IMR-90 (cell line): ENCODE results near the gene AGTPBP1. TPM values are rescaled to one million over a fixed set of nuclear protein-coding genes. Genes with fewer than 3 reads are reported as not detected.

Experiments used
- ATAC-seq: fragments of 200-7000 bp; cut with Tn5 transposase; 2 replicates; pipeline ENCODE4 v1.9.1; 2020; ENCODE audit warnings: low read depth, mild to moderate bottlenecking, moderate library complexity
- BruUV-seq: library from RNA; stranded (reverse); fragments of 400-500 nt; replicated peaks from 2 replicates; lab custom pipeline; 2021; lab: Mats Ljungman, UMichigan
- CTCF ChIA-PET: fragments of 300-600 bp; formaldehyde crosslinking; extraction: SDS; loops from one replicate; lab custom pipeline; 2021; ENCODE audit warnings: antibody characterized with exemption; lab: Yijun Ruan, JAX
- POLR2A ChIA-PET: fragments of 300-600 bp; sonication (Branson Sonifier 250); formaldehyde crosslinking; loops from one replicate; lab custom pipeline; 2022; ENCODE audit warnings: antibody characterized with exemption; ENCODE audit not compliant: unreplicated experiment; lab: Charles Lee
- DNase-seq: peaks from one replicate; pipeline ENCODE4 v3.0.0; 2013
- H2AFZ ChIP-seq: replicated peaks from 2 replicates; pipeline ENCODE3; 2013; ENCODE audit warnings: low read length, mild to moderate bottlenecking; ENCODE audit not compliant: poor library complexity
- H2AK5ac ChIP-seq: 2 replicates; pipeline ENCODE4 v1.6.1; 2013; ENCODE audit warnings: low read depth, low read length, inconsistent platforms
- H2AK9ac ChIP-seq: replicated peaks from 2 replicates; pipeline ENCODE3; 2013; ENCODE audit warnings: mild to moderate bottlenecking, low read depth, low read length, moderate library complexity; ENCODE audit not compliant: poor library complexity
- H2BK120ac ChIP-seq: 2 replicates; pipeline ENCODE4 v1.6.1; 2013; ENCODE audit warnings: low read depth, low read length, inconsistent platforms
- H2BK15ac ChIP-seq: 3 replicates; pipeline ENCODE4 v1.6.1; 2013; ENCODE audit warnings: low read depth, low read length, inconsistent platforms
- H2BK20ac ChIP-seq: 2 replicates; pipeline ENCODE4 v1.6.1; 2013; ENCODE audit warnings: low read depth, mild to moderate bottlenecking, inconsistent platforms, low read length, moderate library complexity
- H2BK5ac ChIP-seq: 2 replicates; pipeline ENCODE4 v1.6.1; 2013; ENCODE audit warnings: mild to moderate bottlenecking, low read depth, low read length, inconsistent platforms; ENCODE audit not compliant: poor library complexity, severe bottlenecking
- H3K14ac ChIP-seq: replicated peaks from 2 replicates; pipeline ENCODE4 v1.6.1; 2013; ENCODE audit warnings: low read depth, low read length, inconsistent platforms
- H3K18ac ChIP-seq: 2 replicates; pipeline ENCODE4 v1.6.1; 2013; ENCODE audit warnings: low read depth, low read length, control low read depth
- H3K23ac ChIP-seq: 2 replicates; pipeline ENCODE4 v1.6.1; 2013; ENCODE audit warnings: low read depth, low read length, inconsistent platforms
- H3K27ac ChIP-seq: 2 replicates; pipeline ENCODE4 v1.5.1; 2013; ENCODE audit warnings: mild to moderate bottlenecking, control low read depth, low read length; ENCODE audit not compliant: insufficient read depth
- H3K27me3 ChIP-seq: 2 replicates; pipeline ENCODE4 v1.6.1; 2013; ENCODE audit warnings: low read length; ENCODE audit not compliant: control insufficient read depth, insufficient read depth
- H3K36me3 ChIP-seq: 2 replicates; pipeline ENCODE4 v1.6.1; 2013; ENCODE audit warnings: low read length, mixed read lengths; ENCODE audit not compliant: control insufficient read depth, insufficient read depth
- H3K4ac ChIP-seq: 2 replicates; pipeline ENCODE4 v1.6.1; 2013; ENCODE audit warnings: low read depth, low read length, inconsistent platforms
- H3K4me1 ChIP-seq: 2 replicates; pipeline ENCODE4 v1.6.1; 2013; ENCODE audit warnings: low read length, mixed read lengths; ENCODE audit not compliant: control insufficient read depth, insufficient read depth
- H3K4me2 ChIP-seq: 2 replicates; pipeline ENCODE4 v1.6.1; 2013; ENCODE audit warnings: low read depth, mild to moderate bottlenecking, control low read depth, low read length, moderate library complexity
- H3K4me3 ChIP-seq: 2 replicates; pipeline ENCODE4 v1.5.1; 2013; ENCODE audit warnings: low read depth, mild to moderate bottlenecking, control low read depth, low read length, moderate library complexity; ENCODE audit not compliant: insufficient read depth
- H3K56ac ChIP-seq: 2 replicates; pipeline ENCODE4 v1.6.1; 2013; ENCODE audit warnings: low read length, inconsistent platforms; ENCODE audit not compliant: insufficient read depth; ENCODE audit errors: extremely low read depth
- H3K79me1 ChIP-seq, 2 experiments: 2 replicates each; pipeline ENCODE4 v1.6.1; 2013; ENCODE audit warnings: low read length in 2 of 2, inconsistent platforms in 1 of 2, low read depth in 1 of 2
- H3K9ac ChIP-seq: 2 replicates; pipeline ENCODE4 v1.6.1; 2013; ENCODE audit warnings: low read depth, low read length, control low read depth
- H3K9me1 ChIP-seq: 2 replicates; pipeline ENCODE4 v1.6.1; 2013; ENCODE audit warnings: low read length, inconsistent platforms; ENCODE audit not compliant: insufficient read depth
- H3K9me3 ChIP-seq: 2 replicates; pipeline ENCODE4 v1.6.1; 2013; ENCODE audit warnings: low read length; ENCODE audit not compliant: control insufficient read depth, insufficient read depth
- H4K20me1 ChIP-seq: 2 replicates; pipeline ENCODE4 v1.6.1; 2013; ENCODE audit warnings: low read length, inconsistent platforms; ENCODE audit not compliant: insufficient read depth
- H4K5ac ChIP-seq: 2 replicates; pipeline ENCODE4 v1.6.1; 2013; ENCODE audit warnings: mild to moderate bottlenecking, low read depth, low read length, control low read depth
- H4K8ac ChIP-seq, 2 experiments: 2 replicates each; pipeline ENCODE4 v1.6.1; 2013; ENCODE audit warnings: low read depth in 2 of 2, low read length in 2 of 2, control low read depth in 1 of 2, inconsistent platforms in 1 of 2
- H4K91ac ChIP-seq: 2 replicates; pipeline ENCODE4 v1.6.1; 2013; ENCODE audit warnings: low read depth, low read length, inconsistent platforms; ENCODE audit not compliant: insufficient read depth
- BHLHE40 ChIP-seq: fragments of 150-350 bp; IDR thresholded peaks from 2 replicates; pipeline ENCODE4 v1.6.1; 2016; ENCODE audit warnings: mild to moderate bottlenecking, low read depth, low read length
- CHD1 ChIP-seq: IDR thresholded peaks from 2 replicates; pipeline ENCODE4 v1.6.1; 2012; ENCODE audit warnings: low read depth, low read length, improper control_type of control experiment
- ELK1 ChIP-seq: fragments of 150-350 bp; IDR thresholded peaks from 2 replicates; pipeline ENCODE4 v1.6.1; 2016; ENCODE audit warnings: low read depth, mild to moderate bottlenecking, low read length, moderate library complexity, borderline replicate concordance
- MAFK ChIP-seq: IDR thresholded peaks from 2 replicates; pipeline ENCODE4 v1.6.1; 2012; ENCODE audit warnings: low read depth, low read length, improper control_type of control experiment
- MAZ ChIP-seq: IDR thresholded peaks from 2 replicates; pipeline ENCODE4 v1.6.1; 2012; ENCODE audit warnings: low read depth, mild to moderate bottlenecking, low read length, improper control_type of control experiment, moderate library complexity, borderline replicate concordance
- MXI1 ChIP-seq: IDR thresholded peaks from 2 replicates; pipeline ENCODE4 v1.6.1; 2012; ENCODE audit warnings: low read depth, mild to moderate bottlenecking, low read length, moderate library complexity, borderline replicate concordance
- NFE2L2 ChIP-seq: fragments of 150-350 bp; IDR thresholded peaks from 2 replicates; pipeline ENCODE4 v1.6.1; 2016; ENCODE audit warnings: low read depth, mild to moderate bottlenecking, low read length
- POLR2A ChIP-seq: IDR thresholded peaks from 2 replicates; pipeline ENCODE4 v1.6.1; 2012; ENCODE audit warnings: mild to moderate bottlenecking, low read depth, low read length
- RAD21 ChIP-seq: IDR thresholded peaks from 2 replicates; pipeline ENCODE4 v1.6.1; 2012; ENCODE audit warnings: low read length, improper control_type of control experiment
- RCOR1 ChIP-seq: IDR thresholded peaks from 2 replicates; pipeline ENCODE4 v1.6.1; 2012; ENCODE audit warnings: mild to moderate bottlenecking, low read length, improper control_type of control experiment; ENCODE audit not compliant: insufficient replicate concordance
- RFX5 ChIP-seq: IDR thresholded peaks from 2 replicates; pipeline ENCODE4 v1.8.0; 2012; ENCODE audit warnings: low read depth, mild to moderate bottlenecking, low read length, moderate library complexity
- SMC3 ChIP-seq: fragments of 150-350 bp; IDR thresholded peaks from 2 replicates; pipeline ENCODE4 v1.6.1; 2016; ENCODE audit warnings: low read depth, mild to moderate bottlenecking, antibody characterized with exemption, low read length, moderate library complexity
- USF2 ChIP-seq: fragments of 150-350 bp; IDR thresholded peaks from 2 replicates; pipeline ENCODE4 v1.6.1; 2017; ENCODE audit warnings: mild to moderate bottlenecking, antibody characterized with exemption, low read length, low read depth
- WGBS, 2 experiments: methylation state at CpG; one replicate each; pipeline versions ENCODE4 v1.1.5 to v1.1.7; 2013; ENCODE audit warnings: missing lambda C conversion rate in 2 of 2; ENCODE audit not compliant: insufficient read length in 1 of 2; ENCODE audit errors: extremely low coverage in 2 of 2; 5-methylcytosine and 5-hydroxymethylcytosine counted together
- dilution Hi-C: fragments of 300-500 bp; cut with HindIII; formaldehyde crosslinking; loops from one replicate; pipeline ENCODE4 v1.14.3; 2018; ENCODE audit warnings: low sequenced_read_pairs; ENCODE audit not compliant: unreplicated experiment
- in situ Hi-C: fragments of 300-500 bp; cut with MboI; formaldehyde crosslinking; loops from 3 replicates; pipeline ENCODE4 v1.14.3; 2019; ENCODE audit warnings: low sequenced_read_pairs, inconsistent platforms, mixed read lengths
- intact Hi-C: fragments of 100-400 bp; cut with micrococcal nuclease; formaldehyde crosslinking; loops from 2 replicates; pipeline ENCODE4 v1.10.0; 2022
- polyA plus RNA-seq, 3 experiments: library from polyadenylated mRNA; depleted of rRNA; stranded (reverse); fragments of >200 nt; gene quantifications; 2 replicates each; pipeline ENCODE4 v1.2.3, GENCODE V29; 2012; ENCODE audit warnings: low replicate concordance in 1 of 3
- total RNA-seq: library from RNA; depleted of rRNA; stranded (reverse); fragments of >200 nt; gene quantifications from 2 replicates; pipeline ENCODE4 v1.2.3, GENCODE V29; 2012

Gene AGTPBP1
- total and polyA plus RNA-seq, 2 of the 4 experiments (the other 2 are of a cell fraction), result 3.3 to 9.0 TPM

GRCh38 chr9:85501456-85501855, 240.3 kb downstream of the AGTPBP1 start:
- Histone ChIP-seq H3K27ac (no peak overlapping the region), H2AK5ac (no peak overlapping the region), H3K14ac (no peak overlapping the region), H3K9me1 (no peaks in the 10 kb centered on the region), H3K4me1 (no peaks in the 10 kb centered on the region), H3K4ac (no peak overlapping the region), H3K9ac (no peak overlapping the region), H4K20me1 (no peaks in the 10 kb centered on the region), H3K27me3 (no peaks in the 10 kb centered on the region), H4K91ac (no peak overlapping the region), H2BK5ac (no peak overlapping the region), H3K36me3 (no peaks in the 10 kb centered on the region), H3K23ac (no peak overlapping the region), H2BK120ac (no peak overlapping the region), H3K9me3 (peaks cover 5% of the 10 kb centered on the region; the same call in 1 of the 2 replicates), H3K4me3 (no peak overlapping the region), H3K4me2 (no peak overlapping the region), H2BK20ac (no peak overlapping the region), H4K8ac (no peak overlapping the region), H2AK9ac (no peak overlapping the region), H3K56ac (no peak overlapping the region), H4K5ac (no peak overlapping the region), H2AFZ (no peak overlapping the region), H3K79me1 (no peaks in the 10 kb centered on the region), H2BK15ac (no peak overlapping the region), H3K18ac (no peak overlapping the region)
- ATAC-seq, result no peak
- POLR2A ChIA-PET, result no interaction called here
- TF ChIP-seq USF2 (no peak), RFX5 (no peak), MAZ (no peak), ELK1 (no peak), CHD1 (no peak), SMC3 (no peak), NFE2L2 (no peak), RCOR1 (no peak), RAD21 (no peak), MXI1 (no peak), POLR2A (no peak), BHLHE40 (no peak), MAFK (no peak)
- in situ Hi-C loops (no loop called here), intact Hi-C loops (no loop called here), dilution Hi-C loops (no loop called here)
- DNase-seq, result no peak
- no CpG with 5 or more reads among the region's 6 CpGs for WGBS, 2 experiments
- CTCF ChIA-PET, result no interaction called here
- BruUV-seq, result no TSS peak
